IMR-90 (cell line): ENCODE data around the gene A3GALT2. TPM values are rescaled to one million over a fixed set of nuclear protein-coding genes. Genes with fewer than 3 reads are reported as not detected.

Source experiments
- ATAC-seq: fragments of 200-7000 bp; cut with Tn5 transposase; 2 replicates; pipeline ENCODE4 v1.9.1; 2020; ENCODE audit warnings: low read depth, mild to moderate bottlenecking, moderate library complexity
- BruUV-seq: library from RNA; stranded (reverse); fragments of 400-500 nt; replicated peaks from 2 replicates; lab custom pipeline; 2021; lab: Mats Ljungman, UMichigan
- CTCF ChIA-PET: fragments of 300-600 bp; formaldehyde crosslinking; extraction: SDS; loops from one replicate; lab custom pipeline; 2021; ENCODE audit warnings: antibody characterized with exemption; lab: Yijun Ruan, JAX
- POLR2A ChIA-PET: fragments of 300-600 bp; sonication (Branson Sonifier 250); formaldehyde crosslinking; loops from one replicate; lab custom pipeline; 2022; ENCODE audit warnings: antibody characterized with exemption; ENCODE audit not compliant: unreplicated experiment; lab: Charles Lee
- DNase-seq: peaks from one replicate; pipeline ENCODE4 v3.0.0; 2013
- H2AFZ ChIP-seq: replicated peaks from 2 replicates; pipeline ENCODE3; 2013; ENCODE audit warnings: low read length, mild to moderate bottlenecking; ENCODE audit not compliant: poor library complexity
- H2AK5ac ChIP-seq: 2 replicates; pipeline ENCODE4 v1.6.1; 2013; ENCODE audit warnings: low read depth, low read length, inconsistent platforms
- H2AK9ac ChIP-seq: replicated peaks from 2 replicates; pipeline ENCODE3; 2013; ENCODE audit warnings: mild to moderate bottlenecking, low read depth, low read length, moderate library complexity; ENCODE audit not compliant: poor library complexity
- H2BK120ac ChIP-seq: 2 replicates; pipeline ENCODE4 v1.6.1; 2013; ENCODE audit warnings: low read depth, low read length, inconsistent platforms
- H2BK15ac ChIP-seq: 3 replicates; pipeline ENCODE4 v1.6.1; 2013; ENCODE audit warnings: low read depth, low read length, inconsistent platforms
- H2BK20ac ChIP-seq: 2 replicates; pipeline ENCODE4 v1.6.1; 2013; ENCODE audit warnings: low read depth, mild to moderate bottlenecking, inconsistent platforms, low read length, moderate library complexity
- H2BK5ac ChIP-seq: 2 replicates; pipeline ENCODE4 v1.6.1; 2013; ENCODE audit warnings: mild to moderate bottlenecking, low read depth, low read length, inconsistent platforms; ENCODE audit not compliant: poor library complexity, severe bottlenecking
- H3K14ac ChIP-seq: replicated peaks from 2 replicates; pipeline ENCODE4 v1.6.1; 2013; ENCODE audit warnings: low read depth, low read length, inconsistent platforms
- H3K18ac ChIP-seq: 2 replicates; pipeline ENCODE4 v1.6.1; 2013; ENCODE audit warnings: low read depth, low read length, control low read depth
- H3K23ac ChIP-seq: 2 replicates; pipeline ENCODE4 v1.6.1; 2013; ENCODE audit warnings: low read depth, low read length, inconsistent platforms
- H3K27ac ChIP-seq: 2 replicates; pipeline ENCODE4 v1.5.1; 2013; ENCODE audit warnings: mild to moderate bottlenecking, control low read depth, low read length; ENCODE audit not compliant: insufficient read depth
- H3K27me3 ChIP-seq: 2 replicates; pipeline ENCODE4 v1.6.1; 2013; ENCODE audit warnings: low read length; ENCODE audit not compliant: control insufficient read depth, insufficient read depth
- H3K36me3 ChIP-seq: 2 replicates; pipeline ENCODE4 v1.6.1; 2013; ENCODE audit warnings: low read length, mixed read lengths; ENCODE audit not compliant: control insufficient read depth, insufficient read depth
- H3K4ac ChIP-seq: 2 replicates; pipeline ENCODE4 v1.6.1; 2013; ENCODE audit warnings: low read depth, low read length, inconsistent platforms
- H3K4me1 ChIP-seq: 2 replicates; pipeline ENCODE4 v1.6.1; 2013; ENCODE audit warnings: low read length, mixed read lengths; ENCODE audit not compliant: control insufficient read depth, insufficient read depth
- H3K4me2 ChIP-seq: 2 replicates; pipeline ENCODE4 v1.6.1; 2013; ENCODE audit warnings: low read depth, mild to moderate bottlenecking, control low read depth, low read length, moderate library complexity
- H3K4me3 ChIP-seq: 2 replicates; pipeline ENCODE4 v1.5.1; 2013; ENCODE audit warnings: low read depth, mild to moderate bottlenecking, control low read depth, low read length, moderate library complexity; ENCODE audit not compliant: insufficient read depth
- H3K56ac ChIP-seq: 2 replicates; pipeline ENCODE4 v1.6.1; 2013; ENCODE audit warnings: low read length, inconsistent platforms; ENCODE audit not compliant: insufficient read depth; ENCODE audit errors: extremely low read depth
- H3K79me1 ChIP-seq, 2 experiments: 2 replicates each; pipeline ENCODE4 v1.6.1; 2013; ENCODE audit warnings: low read length in 2 of 2, inconsistent platforms in 1 of 2, low read depth in 1 of 2
- H3K9ac ChIP-seq: 2 replicates; pipeline ENCODE4 v1.6.1; 2013; ENCODE audit warnings: low read depth, low read length, control low read depth
- H3K9me1 ChIP-seq: 2 replicates; pipeline ENCODE4 v1.6.1; 2013; ENCODE audit warnings: low read length, inconsistent platforms; ENCODE audit not compliant: insufficient read depth
- H3K9me3 ChIP-seq: 2 replicates; pipeline ENCODE4 v1.6.1; 2013; ENCODE audit warnings: low read length; ENCODE audit not compliant: control insufficient read depth, insufficient read depth
- H4K20me1 ChIP-seq: 2 replicates; pipeline ENCODE4 v1.6.1; 2013; ENCODE audit warnings: low read length, inconsistent platforms; ENCODE audit not compliant: insufficient read depth
- H4K5ac ChIP-seq: 2 replicates; pipeline ENCODE4 v1.6.1; 2013; ENCODE audit warnings: mild to moderate bottlenecking, low read depth, low read length, control low read depth
- H4K8ac ChIP-seq, 2 experiments: 2 replicates each; pipeline ENCODE4 v1.6.1; 2013; ENCODE audit warnings: low read depth in 2 of 2, low read length in 2 of 2, control low read depth in 1 of 2, inconsistent platforms in 1 of 2
- H4K91ac ChIP-seq: 2 replicates; pipeline ENCODE4 v1.6.1; 2013; ENCODE audit warnings: low read depth, low read length, inconsistent platforms; ENCODE audit not compliant: insufficient read depth
- BHLHE40 ChIP-seq: fragments of 150-350 bp; IDR thresholded peaks from 2 replicates; pipeline ENCODE4 v1.6.1; 2016; ENCODE audit warnings: mild to moderate bottlenecking, low read depth, low read length
- FOS ChIP-seq: fragments of 150-350 bp; IDR thresholded peaks from 2 replicates; pipeline ENCODE4 v1.6.1; 2016; ENCODE audit warnings: low read depth, low read length
- MAZ ChIP-seq: IDR thresholded peaks from 2 replicates; pipeline ENCODE4 v1.6.1; 2012; ENCODE audit warnings: low read depth, mild to moderate bottlenecking, low read length, improper control_type of control experiment, moderate library complexity, borderline replicate concordance
- MXI1 ChIP-seq: IDR thresholded peaks from 2 replicates; pipeline ENCODE4 v1.6.1; 2012; ENCODE audit warnings: low read depth, mild to moderate bottlenecking, low read length, moderate library complexity, borderline replicate concordance
- RAD21 ChIP-seq: IDR thresholded peaks from 2 replicates; pipeline ENCODE4 v1.6.1; 2012; ENCODE audit warnings: low read length, improper control_type of control experiment
- WGBS, 2 experiments: methylation state at CpG; one replicate each; pipeline versions ENCODE4 v1.1.5 to v1.1.7; 2013; ENCODE audit warnings: missing lambda C conversion rate in 2 of 2; ENCODE audit not compliant: insufficient read length in 1 of 2; ENCODE audit errors: extremely low coverage in 2 of 2; 5-methylcytosine and 5-hydroxymethylcytosine counted together
- dilution Hi-C: fragments of 300-500 bp; cut with HindIII; formaldehyde crosslinking; loops from one replicate; pipeline ENCODE4 v1.14.3; 2018; ENCODE audit warnings: low sequenced_read_pairs; ENCODE audit not compliant: unreplicated experiment
- in situ Hi-C: fragments of 300-500 bp; cut with MboI; formaldehyde crosslinking; loops from 3 replicates; pipeline ENCODE4 v1.14.3; 2019; ENCODE audit warnings: low sequenced_read_pairs, inconsistent platforms, mixed read lengths
- intact Hi-C: fragments of 100-400 bp; cut with micrococcal nuclease; formaldehyde crosslinking; loops from 2 replicates; pipeline ENCODE4 v1.10.0; 2022
- polyA plus RNA-seq, 3 experiments: library from polyadenylated mRNA; depleted of rRNA; stranded (reverse); fragments of >200 nt; gene quantifications; 2 replicates each; pipeline ENCODE4 v1.2.3, GENCODE V29; 2012; ENCODE audit warnings: low replicate concordance in 1 of 3
- total RNA-seq: library from RNA; depleted of rRNA; stranded (reverse); fragments of >200 nt; gene quantifications from 2 replicates; pipeline ENCODE4 v1.2.3, GENCODE V29; 2012

A3GALT2 gene
- total and polyA plus RNA-seq, 2 of the 4 experiments (the other 2 are of a cell fraction), result not detected

GRCh38 chr1:33280091-33280661 is 40.7 kb downstream of the A3GALT2 start:
- peaks cover 47% of the 10 kb centered on the region for H3K36me3 ChIP-seq

More at GRCh38 chr1:33280091-33280661, 40.7 kb downstream of the A3GALT2 start:
- Histone ChIP-seq H2BK5ac (no peak overlapping the region), H3K4me1 (no peaks in the 10 kb centered on the region), H3K18ac (no peak overlapping the region), H2BK120ac (no peak overlapping the region), H3K56ac (no peak overlapping the region), H4K5ac (no peak overlapping the region), H4K91ac (no peak overlapping the region), H2AFZ (no peak overlapping the region), H3K9me1 (peaks cover 3% of the 10 kb centered on the region), H3K9me3 (no peaks in the 10 kb centered on the region), H2AK5ac (no peak overlapping the region), H3K14ac (no peak overlapping the region), H3K4me3 (no peak overlapping the region), H2BK20ac (no peak overlapping the region), H3K9ac (no peak overlapping the region), H3K4ac (no peak overlapping the region), H4K20me1 (no peaks in the 10 kb centered on the region), H3K23ac (no peak overlapping the region), H3K27me3 (no peaks in the 10 kb centered on the region), H4K8ac (no peak overlapping the region), H3K4me2 (no peak overlapping the region), H2AK9ac (no peak overlapping the region), H3K27ac (no peak overlapping the region), H2BK15ac (no peak overlapping the region), H3K79me1 (peaks cover 6 to 11% of the 10 kb centered on the region in 2 experiments)
- BruUV-seq, result no TSS peak
- intact Hi-C loops (loop anchor here (10.0 kb wide), 1 partner anchor 175 kb away; no protein-coding TSS in a partner anchor), dilution Hi-C loops (no loop called here), in situ Hi-C loops (no loop called here)
- ChIA-PET POLR2A (no interaction called here), CTCF (no interaction called here)
- WGBS, 2 experiments, result 100% methylated on average over 5 of the region's 29 CpGs; no CpG with 5 or more reads in 1 of the 2 experiments
- no peak for TF ChIP-seq RAD21
- no peak for TF ChIP-seq MAZ
- no peak for TF ChIP-seq BHLHE40
- TF ChIP-seq MXI1, result no peak
- TF ChIP-seq FOS, result no peak
- DNase-seq (no peak), ATAC-seq (no peak)
